ENCODE measurements around the gene CARD11. TPM values are rescaled to one million over a fixed set of nuclear protein-coding genes. Genes with fewer than 3 reads are reported as not detected.

The CARD11 gene
- total RNA-seq, 6 experiments from 2014 or later = 0.37 to 0.90 (median 0.50) TPM

GRCh38 chr7:2948749-2949148 lies 94.9 kb downstream of the CARD11 start:
- no peak overlapping the region for H3K27ac ChIP-seq
- no peaks in the 10 kb centered on the region for H3K27me3 ChIP-seq
- WGBS (ENCODE audit: insufficient coverage, low coverage, low lambda C conversion rate, missing lambda C conversion rate) = 39% methylated on average over 2 of the region's 2 CpGs
- ATAC-seq (no peak), DNase-seq (no peak)
- no peaks in the 10 kb centered on the region for H3K4me1 ChIP-seq
- H3K4me3 ChIP-seq = no peak overlapping the region
- intact Hi-C loops (cut with DNase I) = no loop called here
- H3K36me3 ChIP-seq = no peaks in the 10 kb centered on the region
- TF ChIP-seq POLR2A (IDR thresholded peaks at IDR 0.05) = no peak
- TF ChIP-seq, protein P1, sequence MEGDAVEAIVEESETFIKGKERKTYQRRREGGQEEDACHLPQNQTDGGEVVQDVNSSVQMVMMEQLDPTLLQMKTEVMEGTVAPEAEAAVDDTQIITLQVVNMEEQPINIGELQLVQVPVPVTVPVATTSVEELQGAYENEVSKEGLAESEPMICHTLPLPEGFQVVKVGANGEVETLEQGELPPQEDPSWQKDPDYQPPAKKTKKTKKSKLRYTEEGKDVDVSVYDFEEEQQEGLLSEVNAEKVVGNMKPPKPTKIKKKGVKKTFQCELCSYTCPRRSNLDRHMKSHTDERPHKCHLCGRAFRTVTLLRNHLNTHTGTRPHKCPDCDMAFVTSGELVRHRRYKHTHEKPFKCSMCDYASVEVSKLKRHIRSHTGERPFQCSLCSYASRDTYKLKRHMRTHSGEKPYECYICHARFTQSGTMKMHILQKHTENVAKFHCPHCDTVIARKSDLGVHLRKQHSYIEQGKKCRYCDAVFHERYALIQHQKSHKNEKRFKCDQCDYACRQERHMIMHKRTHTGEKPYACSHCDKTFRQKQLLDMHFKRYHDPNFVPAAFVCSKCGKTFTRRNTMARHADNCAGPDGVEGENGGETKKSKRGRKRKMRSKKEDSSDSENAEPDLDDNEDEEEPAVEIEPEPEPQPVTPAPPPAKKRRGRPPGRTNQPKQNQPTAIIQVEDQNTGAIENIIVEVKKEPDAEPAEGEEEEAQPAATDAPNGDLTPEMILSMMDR (IDR thresholded peaks at IDR 0.05) = no peak
- no peaks in the 10 kb centered on the region for H3K9me3 ChIP-seq

DNA sequence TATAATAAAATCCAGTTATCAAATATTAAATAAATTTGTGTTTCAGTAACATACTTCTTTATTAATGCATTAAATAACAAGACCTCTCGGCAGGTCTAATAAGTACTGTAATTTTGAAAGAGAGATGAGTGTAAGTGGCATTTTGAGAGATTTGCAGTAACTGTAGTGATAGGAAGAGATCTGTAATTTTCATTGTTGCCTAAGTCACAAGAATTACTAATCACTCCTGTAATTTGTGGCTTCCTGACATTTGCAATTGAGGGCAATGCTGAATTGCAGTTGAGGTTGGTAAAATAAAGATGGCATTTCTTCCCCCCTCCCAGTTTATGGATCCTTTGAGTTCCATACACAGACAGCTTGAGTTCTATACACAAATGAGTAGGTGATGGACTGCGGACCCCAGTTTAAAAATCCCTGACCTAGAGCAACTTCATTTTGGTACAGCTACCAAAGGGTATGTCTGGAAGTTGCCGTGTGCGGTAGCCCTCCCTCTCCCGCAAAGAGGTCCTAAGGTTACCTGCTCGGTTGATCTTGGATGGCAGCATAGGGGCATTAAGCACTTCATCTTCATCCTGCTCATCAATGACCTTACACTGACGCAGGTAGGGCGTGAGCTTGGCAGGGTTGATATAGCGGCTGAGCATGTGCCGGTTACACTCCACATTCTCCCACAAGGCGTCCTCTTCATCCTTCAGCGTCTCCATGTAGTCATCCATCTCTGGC lies 96.4 kb downstream of the CARD11 start:
- 81% methylated on average over 8 of the region's 12 CpGs for WGBS (ENCODE audit: insufficient coverage, low coverage, low lambda C conversion rate, missing lambda C conversion rate)
- Histone ChIP-seq H3K36me3 (no peaks in the 10 kb centered on the region), H3K9me3 (no peaks in the 10 kb centered on the region), H3K4me1 (no peaks in the 10 kb centered on the region), H3K4me3 (no peak overlapping the region), H3K27ac (no peak overlapping the region), H3K27me3 (no peaks in the 10 kb centered on the region)
- intact Hi-C loops (cut with DNase I) = no loop called here
- DNase-seq = peak in 1 of 3 donors; percentile 10
- no peak for TF ChIP-seq POLR2A (IDR thresholded peaks at IDR 0.05)
- ATAC-seq = no peak

GRCh38 chr7:2945171-2945570 lies 98.5 kb downstream of the CARD11 start:
- Histone ChIP-seq H3K4me3 (no peak overlapping the region), H3K36me3 (no peaks in the 10 kb centered on the region), H3K9me3 (no peaks in the 10 kb centered on the region), H3K27ac (no peak overlapping the region), H3K4me1 (no peaks in the 10 kb centered on the region), H3K27me3 (no peaks in the 10 kb centered on the region)
- WGBS (ENCODE audit: insufficient coverage, low coverage, low lambda C conversion rate, missing lambda C conversion rate) = 53% methylated on average over 2 of the region's 4 CpGs
- intact Hi-C loops (cut with DNase I) = no loop called here
- no peak for TF ChIP-seq POLR2A (IDR thresholded peaks at IDR 0.05)
- TF ChIP-seq, protein P1 (IDR thresholded peaks at IDR 0.05) = no peak
- ATAC-seq (no peak), DNase-seq (no peak)

- no peak for DNase-seq
- H3K27ac ChIP-seq = no peak overlapping the region
- H3K4me3 ChIP-seq = no peak overlapping the region
- no peaks in the 10 kb centered on the region for H3K27me3 ChIP-seq
- no peaks in the 10 kb centered on the region for H3K4me1 ChIP-seq
- no peak for ATAC-seq
- no peaks in the 10 kb centered on the region for H3K9me3 ChIP-seq
- no peak for TF ChIP-seq POLR2A (IDR thresholded peaks at IDR 0.05)
- TF ChIP-seq, protein P1 (IDR thresholded peaks at IDR 0.05) = no peak
- 50% methylated on average over 5 of the region's 5 CpGs for WGBS (ENCODE audit: insufficient coverage, low coverage, low lambda C conversion rate, missing lambda C conversion rate)
- intact Hi-C loops (cut with DNase I) = no loop called here
- no peaks in the 10 kb centered on the region for H3K36me3 ChIP-seq
These were observed 98.9 kb downstream of the CARD11 start for GRCh38 chr7:2944739-2945138.

DNA sequence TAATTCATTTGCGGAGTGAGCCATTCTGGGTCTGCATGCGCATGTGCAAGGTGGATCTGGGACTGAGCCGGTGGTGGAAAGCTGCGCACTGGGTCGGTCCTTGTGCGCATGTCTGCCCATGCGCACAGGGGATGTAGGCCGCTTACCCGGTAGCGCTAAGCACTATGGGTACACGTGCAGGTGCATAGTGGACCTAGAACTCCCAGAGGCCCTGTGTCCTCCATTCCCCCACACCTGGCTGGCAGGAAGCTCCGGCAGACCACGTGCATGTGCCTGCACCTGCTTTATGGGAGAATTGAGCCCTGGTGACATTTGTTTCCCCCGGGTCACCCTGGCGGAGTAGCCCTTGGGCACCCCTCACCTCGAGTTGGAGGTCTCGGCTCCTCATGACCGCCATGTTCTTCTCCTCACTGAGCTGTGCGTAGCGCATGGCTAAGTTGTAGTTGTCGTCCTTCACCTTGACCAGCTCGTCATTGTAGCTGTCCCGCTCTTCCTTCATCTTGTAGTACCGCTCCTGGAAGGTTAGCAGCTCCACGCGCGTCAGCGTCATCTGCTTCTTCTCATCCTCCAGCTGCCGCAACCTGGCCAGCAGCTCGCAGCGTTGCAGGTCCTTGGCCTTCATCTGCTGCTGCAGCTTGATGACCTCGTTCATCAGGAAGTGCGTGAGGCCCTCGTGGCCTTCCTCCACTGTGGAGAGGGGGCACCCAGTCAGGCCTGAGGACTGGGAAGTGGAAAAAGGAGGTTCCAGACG lies 99.6 kb downstream of the CARD11 start:
- no peak for ATAC-seq

More for the DNA sequence above, 99.6 kb downstream of the CARD11 start:
- Histone ChIP-seq H3K4me3 (no peak overlapping the region), H3K27me3 (no peaks in the 10 kb centered on the region), H3K4me1 (no peaks in the 10 kb centered on the region), H3K27ac (no peak overlapping the region), H3K36me3 (no peaks in the 10 kb centered on the region), H3K9me3 (no peaks in the 10 kb centered on the region)
- intact Hi-C loops (cut with DNase I) = no loop called here
- 75% methylated on average over 16 of the region's 35 CpGs for whole genome bisulfite sequencing (ENCODE audit: insufficient coverage, low coverage, low lambda C conversion rate, missing lambda C conversion rate)
- no peak for TF ChIP-seq POLR2A (IDR thresholded peaks at IDR 0.05)
- TF ChIP-seq, protein P1 (IDR thresholded peaks at IDR 0.05) = no peak
- DNase-seq = peak in 1 of 3 donors; percentile 38

Measured in right lobe of liver (tissue), 6 donors.